ENCODE measurements around the gene PLCG1. TPM values are rescaled to one million over a fixed set of nuclear protein-coding genes. Genes with fewer than 3 reads are reported as not detected.

PLCG1 gene
- total and polyA plus RNA-seq, 9 of the 15 experiments (the other 6 are each of a cell fraction or from before 2014, with no cell fraction given), result 1.7 to 67.0 (median 34.8) TPM

- POLR2A ChIA-PET, result interaction anchor here (0.6 to 0.8 kb wide), 2 partner anchors 13 to 333 kb away, joined by 3 to 5 read pairs; no protein-coding TSS in a partner anchor
These were observed 29.1 kb downstream of the PLCG1 start for GRCh38 chr20:41166201-41167117.

GRCh38 chr20:41167118-41167470 is 29.8 kb downstream of the PLCG1 start:
- Histone ChIP-seq H3K27ac (ENCODE audit: extremely low read depth, low read depth, low read length) (no peak overlapping the region), H3K9me1 (ENCODE audit: control insufficient read depth, insufficient read depth, low read length) (peaks cover 2% of the 10 kb centered on the region), H3K4me2 (ENCODE audit: insufficient read depth, low read length) (no peak overlapping the region), H3K4me3 (no peak overlapping the region), H3K4me1 (replicated peaks in 1 of 2; ENCODE audit: control insufficient read depth in 2 of 2, insufficient read depth in 2 of 2, low read length in 2 of 2) (no peaks in the 10 kb centered on the region), H3K79me2 (ENCODE audit: control insufficient read depth, insufficient read depth, low read length) (no peaks in the 10 kb centered on the region), H3K36me3 (ENCODE audit: control insufficient read depth, insufficient read depth, low read length) (peaks cover 86% of the 10 kb centered on the region; the same call in 2 of the 3 replicates), H4K20me1 (replicated peaks; ENCODE audit: control insufficient read depth, insufficient read depth, low read length) (no peaks in the 10 kb centered on the region; the same call in 1 of the 2 replicates), H3K27me3 (ENCODE audit: control insufficient read depth in 2 of 2, insufficient read depth in 2 of 2, low read length in 2 of 2) (no peaks in the 10 kb centered on the region), H3K9me3 (replicated peaks; ENCODE audit: control insufficient read depth, insufficient read depth, low read depth, low read length) (no peaks in the 10 kb centered on the region), H2AFZ (ENCODE audit: low read depth, low read length) (no peak overlapping the region), H3K9ac (ENCODE audit: insufficient read depth in 1 of 2, low read depth in 2 of 2, low read length in 2 of 2) (no peak overlapping the region)
- POLR2A ChIA-PET, result interaction anchor here (0.6 to 0.8 kb wide), 3 partner anchors 14 to 332 kb away, joined by 3 to 5 read pairs (median 3); no protein-coding TSS in a partner anchor
- intact Hi-C loops (cut with micrococcal nuclease), result no loop called here
- ATAC-seq, result no peak; the same call in 2 of the 3 replicates
- FAIRE-seq, result no peak
- in situ Hi-C loops (cut with MboI), result no loop called here
- DNase-seq (ENCODE audit: extremely low read depth in 1 of 4, low spot score in 3 of 4), result no peak
- WGBS (ENCODE audit: insufficient coverage, low coverage, missing lambda C conversion rate), result 78% methylated on average over 3 of the region's 3 CpGs
- CTCF ChIA-PET (ENCODE audit: low intra/inter-chr PET ratio), result no interaction called here
- no TSS peak for BruUV-seq (replicated peaks)
- no peak for TF ChIP-seq TSC22D4 (tag; IDR thresholded peaks at IDR 0.05)
- TF ChIP-seq NFATC3 (IDR thresholded peaks at IDR 0.05), result no peak
- TF ChIP-seq ZBED1 (IDR thresholded peaks at IDR 0.05), result no peak
- TF ChIP-seq ZFP91 (CRISPR knock-in tag; IDR thresholded peaks at IDR 0.05), result no peak
- no peak for TF ChIP-seq CTCF (IDR thresholded peaks at IDR 0.05 in 2 of 3, conservative IDR thresholded peaks at IDR 0.05 in 1 of 3; ENCODE audit: insufficient read depth in 2 of 3, low read depth in 1 of 3, low read length in 3 of 3)

More at GRCh38 chr20:41166201-41167117, 29.1 kb downstream of the PLCG1 start:
- CTCF ChIA-PET (ENCODE audit: low intra/inter-chr PET ratio), result no interaction called here
- 84% methylated on average over 25 of the region's 27 CpGs for WGBS (ENCODE audit: insufficient coverage, low coverage, missing lambda C conversion rate)
- Histone ChIP-seq H3K4me2 (ENCODE audit: insufficient read depth, low read length) (no peak overlapping the region), H2AFZ (ENCODE audit: low read depth, low read length) (no peak overlapping the region), H3K27ac (ENCODE audit: extremely low read depth, low read depth, low read length) (no peak overlapping the region), H4K20me1 (replicated peaks; ENCODE audit: control insufficient read depth, insufficient read depth, low read length) (no peaks in the 10 kb centered on the region; the same call in 1 of the 2 replicates), H3K4me1 (replicated peaks in 1 of 2; ENCODE audit: control insufficient read depth in 2 of 2, insufficient read depth in 2 of 2, low read length in 2 of 2) (no peaks in the 10 kb centered on the region), H3K9me1 (ENCODE audit: control insufficient read depth, insufficient read depth, low read length) (peaks cover 2% of the 10 kb centered on the region), H3K36me3 (ENCODE audit: control insufficient read depth, insufficient read depth, low read length) (peaks cover 81% of the 10 kb centered on the region; the same call in 2 of the 3 replicates), H3K79me2 (ENCODE audit: control insufficient read depth, insufficient read depth, low read length) (no peaks in the 10 kb centered on the region), H3K27me3 (ENCODE audit: control insufficient read depth in 2 of 2, insufficient read depth in 2 of 2, low read length in 2 of 2) (no peaks in the 10 kb centered on the region), H3K9me3 (replicated peaks; ENCODE audit: control insufficient read depth, insufficient read depth, low read depth, low read length) (no peaks in the 10 kb centered on the region), H3K9ac (ENCODE audit: insufficient read depth in 1 of 2, low read depth in 2 of 2, low read length in 2 of 2) (peak overlapping the region in 1 of 2 experiments; percentile 20; a peak in 1 of 4 replicates), H3K4me3 (no peak overlapping the region)
- no TSS peak for BruUV-seq (replicated peaks)
- TF ChIP-seq TCF7L2 (IDR thresholded peaks at IDR 0.05; ENCODE audit: low read depth, low read length) (no peak), MTF1 (CRISPR knock-in tag; IDR thresholded peaks at IDR 0.05; ENCODE audit: borderline replicate concordance) (no peak), POLR2G (IDR thresholded peaks at IDR 0.05; ENCODE audit: low read depth, low read length) (0 out of 2 replicates have a peak, but pooled peaks have one; percentile 14)
- DNase-seq (ENCODE audit: extremely low read depth in 1 of 4, low spot score in 3 of 4) (no peak), FAIRE-seq (no peak), ATAC-seq (no peak)
- intact Hi-C loops (cut with micrococcal nuclease) (no loop called here), in situ Hi-C loops (cut with MboI) (no loop called here)
